ENCODE results near the gene LRRC57.
"Not testable (repeated sequence)": the region's sequence is repeated elsewhere in the genome, so short reads cannot be mapped to it uniquely, and the experiment has no call there.

LRRC57 gene

GRCh38 chr15:42548249-42549031, at the start of gene LRRC57, which contains the start of gene HAUS2:
Gene LRRC57 (minus strand): TSS chr15:42548793. CDS start chr15:42548434, 359 bp downstream.
Gene HAUS2 (plus strand): TSS chr15:42548838. CDS start chr15:42548873, 35 bp downstream.
- peak; percentile 90 for DNase-seq

GRCh38 chr15:42595626-42596240, 47.1 kb upstream of the LRRC57 start:
- no peak for DNase-seq

- DNase-seq: no peak
Measured at GRCh38 chr15:42594095-42594494, 45.5 kb upstream of the LRRC57 start.

- no peak for DNase-seq
Measured at GRCh38 chr15:42593143-42593542, 44.5 kb upstream of the LRRC57 start.

- no peak for DNase-seq
Measured at GRCh38 chr15:42592716-42593115, 44.1 kb upstream of the LRRC57 start.

- no peak for DNase-seq
Measured at GRCh38 chr15:42591238-42591934, 42.8 kb upstream of the LRRC57 start.

- DNase-seq: no peak
Measured at GRCh38 chr15:42590619-42591237, 42.1 kb upstream of the LRRC57 start.

- DNase-seq: no peak
Measured at GRCh38 chr15:42584031-42584765, 35.6 kb upstream of the LRRC57 start.

GRCh38 chr15:42582569-42583375, 34.2 kb upstream of the LRRC57 start:
- DNase-seq: no peak

GRCh38 chr15:42581272-42581730, 32.7 kb upstream of the LRRC57 start:
- DNase-seq: peak; percentile 77

- no peak for DNase-seq
Measured at GRCh38 chr15:42578984-42579537, 30.5 kb upstream of the LRRC57 start.

GRCh38 chr15:42577514-42578031, 29.0 kb upstream of the LRRC57 start:
- no peak for DNase-seq

GRCh38 chr15:42576776-42577175, 28.2 kb upstream of the LRRC57 start:
- no peak for DNase-seq

GRCh38 chr15:42576040-42576594, 27.5 kb upstream of the LRRC57 start:
- DNase-seq: no peak

- DNase-seq: peak; percentile 96
Measured at GRCh38 chr15:42575188-42576039, 26.8 kb upstream of the LRRC57 start, which contains the start of gene STARD9. Gene STARD9 (plus strand): TSS chr15:42575606. CDS start chr15:42575716, 110 bp downstream.

- DNase-seq: no peak
Measured at GRCh38 chr15:42558739-42559138, 10.1 kb upstream of the LRRC57 start.

GRCh38 chr15:42556550-42557207, 8.1 kb upstream of the LRRC57 start:
- DNase-seq: not testable (repeated sequence)

GRCh38 chr15:42553554-42553953, 5.0 kb upstream of the LRRC57 start:
- DNase-seq: no peak

Measured in activated CD4-positive, alpha-beta T cell treated with anti-CD3 and anti-CD28 coated beads, Interleukin-2, amount 50 U/mL, for 16 hours (primary cell).